Fibroblast of skin of scalp (primary cell): ENCODE data around the gene KLK14. TPM values are rescaled to one million over a fixed set of nuclear protein-coding genes. Genes with fewer than 3 reads are reported as not detected.

ENCODE experiments used
- DNase-seq: peaks from one replicate; pipeline ENCODE4 v3.0.0-alpha.2; 2013
- polyA plus RNA-seq, 2 experiments: library from polyadenylated mRNA; unstranded; fragments of 120-200 nt; gene quantifications; one replicate each; pipeline ENCODE4 v1.2.1, GENCODE V29; 2013; ENCODE audit not compliant: insufficient read length in 2 of 2

The KLK14 gene, protein sequence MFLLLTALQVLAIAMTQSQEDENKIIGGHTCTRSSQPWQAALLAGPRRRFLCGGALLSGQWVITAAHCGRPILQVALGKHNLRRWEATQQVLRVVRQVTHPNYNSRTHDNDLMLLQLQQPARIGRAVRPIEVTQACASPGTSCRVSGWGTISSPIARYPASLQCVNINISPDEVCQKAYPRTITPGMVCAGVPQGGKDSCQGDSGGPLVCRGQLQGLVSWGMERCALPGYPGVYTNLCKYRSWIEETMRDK
- polyA plus RNA-seq (2013, experiment 1 of 2; ENCODE audit: insufficient read length): 0.19 TPM
- not detected for polyA plus RNA-seq (2013, experiment 2 of 2; ENCODE audit: insufficient read length)

DNA sequence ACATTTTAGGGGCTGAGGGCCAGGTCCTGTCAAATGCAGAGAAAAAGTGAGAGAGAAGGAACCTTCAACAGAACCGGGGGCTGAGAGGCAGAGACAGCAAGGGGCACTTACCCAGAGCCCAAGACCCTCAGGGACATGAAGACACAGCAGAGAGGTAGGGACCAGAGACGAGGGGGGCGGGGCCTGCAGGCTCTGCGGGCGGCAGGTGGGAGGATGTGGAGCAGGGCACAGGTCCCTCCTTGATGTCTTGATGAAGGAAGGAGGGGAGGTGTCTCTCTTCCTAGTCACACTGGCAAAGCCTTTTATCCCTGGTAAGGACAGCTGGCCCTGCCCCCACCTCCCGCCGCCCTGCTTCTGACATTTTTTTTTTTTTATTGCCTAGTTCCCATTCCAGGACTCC lies at the start of gene KLK14:
TSS of gene KLK14 (minus strand) at position 277 of the 400 bp plus-strand sequence. CDS start at position 4, 273 bp downstream.
- no peak for DNase-seq

DNA sequence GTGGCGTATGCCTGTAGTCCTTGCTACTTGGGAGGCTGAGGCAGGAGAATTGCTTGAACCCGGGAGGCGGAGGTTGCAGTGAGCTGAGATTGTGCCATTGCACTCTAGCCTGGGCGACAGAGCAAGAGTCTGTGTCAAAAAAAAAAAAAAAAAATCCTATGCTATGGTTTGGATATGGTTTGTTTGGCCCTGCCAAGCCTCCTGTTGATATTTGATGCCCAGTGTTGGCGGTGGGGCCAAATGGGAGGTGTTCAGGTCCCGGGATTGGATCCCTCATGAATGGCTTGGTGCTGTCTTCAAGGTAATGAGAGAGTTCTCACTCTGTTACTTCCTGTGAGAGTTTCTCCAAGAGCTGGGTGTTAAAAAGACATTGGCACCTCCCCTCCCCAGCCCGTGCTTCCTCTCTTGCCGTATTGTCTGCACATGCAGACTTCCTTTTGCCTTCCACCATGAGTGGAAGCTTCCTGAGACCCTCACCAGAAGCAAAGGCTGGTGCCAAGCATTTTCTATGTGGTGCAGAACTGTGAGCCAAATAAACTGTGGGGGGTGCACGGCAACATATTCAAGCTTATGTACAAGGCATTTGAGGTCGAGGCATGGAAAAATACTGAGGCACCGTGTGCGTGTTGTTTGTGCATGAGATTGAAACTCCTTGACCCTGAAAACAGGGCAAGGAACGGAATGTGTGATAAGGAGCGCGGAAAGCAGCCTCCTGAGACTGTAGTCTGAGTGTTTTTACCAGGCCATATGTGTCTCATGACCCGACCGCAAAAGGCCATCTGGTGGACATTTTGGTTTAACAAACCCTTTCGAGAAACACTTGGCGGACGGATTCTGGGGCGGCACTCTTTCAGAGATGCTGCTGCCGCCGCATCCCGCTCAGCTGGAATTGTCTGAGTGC lies 49.3 kb upstream of the KLK14 start:
- DNase-seq: peak; percentile 45

DNA sequence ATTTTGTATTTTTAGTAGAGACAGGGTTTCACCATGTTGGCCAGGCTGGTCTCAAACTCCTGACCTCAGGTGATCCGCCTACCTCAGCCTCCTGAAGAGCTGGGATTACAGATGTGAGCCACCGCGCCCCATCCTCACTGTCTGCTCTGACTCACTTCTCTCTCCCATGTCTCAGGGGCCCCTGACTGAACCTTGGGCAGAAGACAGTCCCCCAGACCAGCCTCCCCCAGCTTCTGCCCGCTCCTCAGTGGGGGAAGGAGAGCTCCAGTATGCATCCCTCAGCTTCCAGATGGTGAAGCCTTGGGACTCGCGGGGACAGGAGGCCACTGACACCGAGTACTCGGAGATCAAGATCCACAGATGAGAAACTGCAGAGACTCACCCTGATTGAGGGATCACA lies 47.0 kb upstream of the KLK14 start:
- no peak for DNase-seq

DNA sequence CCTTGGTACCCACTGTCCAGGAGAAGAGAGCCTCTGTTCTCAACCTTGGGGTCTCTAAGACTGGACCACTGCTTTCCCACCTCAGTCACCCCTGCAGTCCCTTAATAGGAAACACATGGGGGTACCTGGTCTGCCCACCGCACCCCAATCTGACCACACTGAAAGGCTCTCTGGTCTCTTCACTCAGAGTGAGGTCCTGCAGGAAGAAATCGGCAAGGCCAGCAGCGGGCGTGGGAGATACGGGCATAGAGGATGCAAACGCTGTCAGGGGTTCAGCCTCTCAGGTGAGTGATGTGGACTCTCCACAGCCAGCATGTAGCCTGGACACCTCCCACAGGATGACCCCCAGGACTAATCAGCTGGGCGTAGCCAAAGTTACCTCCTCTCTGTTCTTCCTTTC lies 45.5 kb upstream of the KLK14 start:
- DNase-seq: no peak

DNA sequence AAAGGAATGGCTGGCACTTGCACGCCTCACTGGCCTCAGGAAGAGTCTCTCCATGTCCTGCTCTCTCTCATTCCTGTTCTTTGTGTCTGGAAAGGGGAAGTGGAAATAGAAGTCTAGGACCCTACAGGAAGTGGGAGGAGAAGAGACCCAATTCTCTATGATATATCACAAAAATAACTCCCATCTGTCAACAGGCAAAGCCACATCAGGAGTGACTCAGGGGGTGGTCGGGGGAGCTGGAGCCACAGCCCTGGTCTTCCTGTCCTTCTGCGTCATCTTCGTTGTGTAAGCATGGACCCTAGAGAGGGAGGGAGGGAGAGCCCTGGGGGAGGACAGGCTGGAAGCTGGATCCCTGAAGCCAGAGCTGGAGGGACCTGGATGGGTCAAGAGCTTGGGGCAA lies 45.1 kb upstream of the KLK14 start:
- DNase-seq: peak; percentile 49

DNA sequence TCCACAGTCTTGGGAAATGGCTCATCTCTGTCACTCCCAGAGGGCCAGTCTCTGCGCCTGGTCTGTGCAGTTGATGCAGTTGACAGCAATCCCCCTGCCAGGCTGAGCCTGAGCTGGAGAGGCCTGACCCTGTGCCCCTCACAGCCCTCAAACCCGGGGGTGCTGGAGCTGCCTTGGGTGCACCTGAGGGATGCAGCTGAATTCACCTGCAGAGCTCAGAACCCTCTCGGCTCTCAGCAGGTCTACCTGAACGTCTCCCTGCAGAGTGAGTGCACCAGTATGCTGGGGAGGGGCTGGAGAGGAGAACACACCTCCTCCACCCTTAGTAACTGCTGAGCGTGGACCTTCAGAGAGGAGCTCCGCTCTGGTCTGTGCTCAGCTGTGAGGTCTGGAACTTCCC lies 44.3 kb upstream of the KLK14 start:
- no peak for DNase-seq

DNA sequence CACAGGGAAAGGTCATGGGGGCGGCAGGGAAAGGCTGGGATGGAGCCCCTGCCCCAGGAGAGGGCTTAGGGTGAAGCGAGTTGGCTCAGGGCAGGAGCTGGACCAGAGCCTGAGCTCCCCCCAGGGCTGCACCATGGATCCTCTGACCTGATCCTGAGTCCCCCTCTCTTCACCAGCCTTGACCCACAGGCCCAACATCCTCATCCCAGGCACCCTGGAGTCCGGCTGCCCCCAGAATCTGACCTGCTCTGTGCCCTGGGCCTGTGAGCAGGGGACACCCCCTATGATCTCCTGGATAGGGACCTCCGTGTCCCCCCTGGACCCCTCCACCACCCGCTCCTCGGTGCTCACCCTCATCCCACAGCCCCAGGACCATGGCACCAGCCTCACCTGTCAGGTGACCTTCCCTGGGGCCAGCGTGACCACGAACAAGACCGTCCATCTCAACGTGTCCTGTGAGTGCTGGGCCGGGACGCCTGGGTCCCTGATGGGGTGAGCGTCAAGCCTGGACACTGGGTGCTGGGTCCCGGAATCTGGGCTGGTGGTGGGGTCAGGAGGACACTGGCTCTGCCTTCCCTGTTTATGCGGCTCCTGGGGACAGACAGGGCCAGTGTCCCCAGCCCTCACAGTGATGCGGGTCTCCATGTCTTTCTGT lies 42.9 kb upstream of the KLK14 start:
- no peak for DNase-seq

DNA sequence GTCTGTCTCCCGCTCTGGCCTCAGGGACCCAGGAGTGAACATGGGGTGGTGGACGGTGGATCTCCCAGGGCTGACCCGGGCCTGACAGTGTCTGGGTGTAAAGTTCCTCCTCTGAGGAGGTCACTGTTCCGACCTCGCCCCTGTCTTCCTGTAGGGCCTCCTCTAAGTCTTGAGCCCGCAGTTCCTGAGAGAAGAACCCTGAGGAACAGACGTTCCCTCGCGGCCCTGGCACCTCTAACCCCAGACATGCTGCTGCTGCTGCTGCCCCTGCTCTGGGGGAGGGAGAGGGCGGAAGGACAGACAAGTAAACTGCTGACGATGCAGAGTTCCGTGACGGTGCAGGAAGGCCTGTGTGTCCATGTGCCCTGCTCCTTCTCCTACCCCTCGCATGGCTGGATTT lies 42.0 kb upstream of the KLK14 start, which contains the start of gene SIGLEC9:
TSS of gene SIGLEC9 (plus strand) at position 178 of the 400 bp plus-strand sequence. CDS start at position 247, 69 bp downstream.
- no peak for DNase-seq

DNA sequence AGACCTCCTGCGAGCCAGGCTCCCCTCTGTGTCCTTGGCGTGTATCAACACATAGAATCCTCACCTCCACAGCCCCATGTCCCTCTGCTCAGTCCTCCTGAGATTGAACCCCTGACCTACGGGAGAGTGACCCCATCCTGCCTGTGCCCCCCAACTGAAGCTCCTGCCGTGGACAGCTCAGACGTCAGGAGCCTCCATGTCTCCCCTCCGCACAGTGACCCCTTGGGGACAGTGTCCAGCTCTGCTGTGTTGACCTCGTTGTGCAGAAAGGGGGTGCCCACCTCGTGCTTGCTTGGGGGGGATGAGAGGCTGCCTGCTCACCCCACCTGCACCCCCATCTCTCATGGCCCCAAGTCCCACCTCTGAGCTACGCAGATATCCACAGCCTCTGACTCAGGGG lies 41.5 kb upstream of the KLK14 start:
- DNase-seq: no peak

DNA sequence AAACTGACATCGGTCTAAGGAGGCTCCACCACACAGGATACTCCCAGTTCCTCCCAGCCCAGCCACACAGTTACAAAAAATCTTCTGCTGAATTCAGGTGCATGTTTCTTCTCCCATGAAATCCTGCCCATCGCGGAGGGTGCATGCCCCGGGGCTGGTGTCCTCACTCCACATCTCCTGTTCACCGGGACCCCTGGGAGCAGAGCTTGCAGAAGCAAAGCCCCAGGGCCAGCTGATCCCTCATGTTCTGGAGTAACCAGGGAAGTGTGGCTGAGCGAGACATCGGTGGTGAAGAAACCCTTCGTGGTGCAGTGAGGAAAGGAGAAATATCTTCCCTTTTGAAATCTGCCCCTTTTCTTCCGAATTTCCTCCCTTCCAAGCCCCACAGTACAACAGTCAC lies 41.1 kb upstream of the KLK14 start:
- DNase-seq: no peak

DNA sequence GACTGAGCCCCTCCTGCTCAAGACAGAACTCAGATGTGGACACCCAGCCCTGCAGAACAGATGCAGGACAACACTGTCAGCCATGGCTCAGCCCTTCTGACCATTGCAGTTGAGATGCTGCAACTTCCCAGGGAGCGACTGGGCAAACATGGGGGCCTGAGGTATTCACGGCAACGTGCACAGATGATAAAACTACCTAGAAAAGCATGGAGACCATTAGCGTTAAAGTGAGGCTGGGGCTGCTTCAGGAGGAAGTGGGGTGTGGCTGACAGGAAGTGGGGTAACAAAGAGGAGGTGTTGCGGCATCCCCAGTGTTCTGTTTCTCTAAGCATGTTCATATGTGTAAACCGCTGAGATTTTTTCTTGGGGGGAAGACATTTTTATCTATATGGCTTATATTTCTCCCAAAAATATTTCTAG lies 40.7 kb upstream of the KLK14 start:
- no peak for DNase-seq

DNA sequence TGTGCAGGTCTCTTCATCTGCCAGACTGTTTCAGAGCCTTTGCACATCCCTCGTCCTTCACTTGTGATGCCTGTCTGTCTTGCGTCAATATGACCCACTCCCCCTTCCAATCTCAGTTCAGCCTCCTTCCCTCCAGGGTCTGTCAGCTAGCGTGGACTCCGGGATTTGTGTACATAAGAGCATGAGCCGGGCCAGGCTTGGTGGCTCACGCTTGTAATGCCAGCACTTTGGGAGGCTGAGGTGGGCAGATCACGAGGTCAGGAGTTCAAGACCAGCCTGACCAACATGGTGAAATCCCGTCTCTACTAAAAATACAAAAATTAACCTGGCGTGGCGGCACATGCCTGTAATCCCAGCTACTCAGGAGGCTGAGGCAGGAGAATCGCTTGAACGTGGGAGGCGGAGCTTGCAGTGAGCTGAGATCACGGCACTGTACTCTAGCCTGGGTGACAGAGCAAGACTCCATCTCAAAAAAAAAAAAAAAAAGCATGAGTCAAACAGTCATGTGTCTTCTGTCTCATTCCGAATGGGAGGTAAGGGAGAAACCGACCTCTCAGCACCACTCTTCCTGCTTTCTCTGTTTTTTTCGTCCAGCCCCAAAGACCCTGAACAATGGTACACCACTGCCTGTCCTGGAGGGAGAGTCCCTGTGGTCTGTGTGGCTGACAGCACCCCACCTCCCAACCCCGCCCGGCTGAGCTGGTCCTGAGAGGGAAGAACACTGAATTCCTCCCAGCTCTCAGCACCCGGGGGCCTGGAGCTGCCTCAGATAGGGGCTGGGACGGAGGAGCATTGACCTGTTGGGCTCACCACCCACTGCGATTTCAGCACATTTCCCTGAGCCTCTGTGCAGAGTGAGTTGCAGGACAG lies 39.7 kb upstream of the KLK14 start:
- no peak for DNase-seq

DNA sequence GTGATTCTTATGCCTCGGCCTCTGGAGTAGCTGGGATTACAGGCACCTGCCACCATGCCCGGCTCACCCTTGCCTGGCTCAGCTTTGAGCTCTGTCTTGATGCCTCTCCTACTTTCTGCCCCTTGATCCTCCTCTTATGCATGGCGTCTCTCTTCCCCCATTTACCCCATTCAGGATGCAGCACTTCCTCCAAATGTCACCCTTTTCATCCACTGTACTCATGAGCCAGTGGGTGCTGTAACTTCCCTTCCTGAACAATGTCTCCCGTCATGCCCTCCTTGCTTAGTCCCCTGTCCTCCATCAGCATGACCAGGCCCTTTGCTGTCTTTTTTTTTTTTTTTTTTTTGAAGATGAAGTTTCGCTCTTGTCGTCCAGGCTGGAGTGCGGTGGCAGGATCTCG lies 38.6 kb upstream of the KLK14 start:
- no peak for DNase-seq

DNA sequence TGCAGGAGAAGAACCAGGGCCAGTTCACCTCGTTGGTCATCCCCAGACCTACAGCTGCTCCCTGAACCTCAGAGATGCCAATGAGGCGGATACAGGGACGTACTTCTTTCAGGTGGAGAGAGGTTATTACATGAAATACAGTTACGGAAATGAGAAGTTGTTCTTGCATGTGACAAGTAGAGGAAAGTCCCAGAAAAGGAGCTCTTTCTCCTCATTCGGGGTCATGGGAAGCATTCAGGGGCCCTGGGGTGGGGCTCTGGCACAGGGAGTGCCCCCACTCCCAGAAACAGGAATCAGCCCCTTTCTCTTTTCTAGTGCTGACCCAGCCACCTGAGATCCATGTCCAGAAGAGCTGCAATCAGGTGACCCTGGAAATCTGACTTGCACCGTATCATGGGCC lies 37.5 kb upstream of the KLK14 start:
- DNase-seq: no peak

DNA sequence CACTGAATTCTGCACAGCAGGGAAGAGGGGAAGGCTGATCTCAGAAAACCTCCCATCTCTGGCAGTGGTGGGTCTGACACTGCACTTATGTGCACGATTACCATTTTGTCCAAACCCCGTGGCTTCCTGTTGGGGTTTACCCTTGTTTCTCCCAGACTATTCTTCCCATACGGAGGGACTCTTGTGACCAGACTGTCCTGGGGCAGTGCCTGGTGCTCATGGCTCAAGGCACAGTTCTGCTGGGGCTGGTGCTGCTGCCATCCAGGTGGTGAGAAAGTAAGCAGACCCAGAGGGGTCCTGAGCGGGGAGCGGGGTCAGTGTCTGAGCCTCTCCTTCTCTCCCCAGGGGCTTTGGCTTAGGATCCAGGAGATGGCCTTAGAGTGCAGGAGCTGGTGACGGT lies 36.9 kb upstream of the KLK14 start:
- DNase-seq: no peak

DNA sequence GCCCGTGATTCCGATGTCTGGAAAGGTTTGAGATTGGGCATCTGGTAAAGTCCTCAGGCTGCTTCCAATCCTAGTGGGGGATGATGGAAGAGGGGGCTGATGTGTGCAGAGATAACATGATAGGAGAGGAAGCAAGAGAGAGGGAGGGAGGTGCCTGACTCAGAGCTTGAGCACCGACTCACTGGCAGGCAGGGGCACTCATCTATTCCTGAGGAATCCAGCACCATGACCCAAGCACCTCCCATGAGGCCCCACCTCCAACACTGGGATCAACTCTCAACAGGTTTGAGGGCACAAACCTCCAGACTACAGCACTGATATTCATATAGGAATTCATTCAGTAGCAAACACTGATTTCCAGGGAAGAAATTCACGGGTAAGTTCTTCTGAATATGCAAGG lies 36.4 kb upstream of the KLK14 start:
- DNase-seq: no peak

DNA sequence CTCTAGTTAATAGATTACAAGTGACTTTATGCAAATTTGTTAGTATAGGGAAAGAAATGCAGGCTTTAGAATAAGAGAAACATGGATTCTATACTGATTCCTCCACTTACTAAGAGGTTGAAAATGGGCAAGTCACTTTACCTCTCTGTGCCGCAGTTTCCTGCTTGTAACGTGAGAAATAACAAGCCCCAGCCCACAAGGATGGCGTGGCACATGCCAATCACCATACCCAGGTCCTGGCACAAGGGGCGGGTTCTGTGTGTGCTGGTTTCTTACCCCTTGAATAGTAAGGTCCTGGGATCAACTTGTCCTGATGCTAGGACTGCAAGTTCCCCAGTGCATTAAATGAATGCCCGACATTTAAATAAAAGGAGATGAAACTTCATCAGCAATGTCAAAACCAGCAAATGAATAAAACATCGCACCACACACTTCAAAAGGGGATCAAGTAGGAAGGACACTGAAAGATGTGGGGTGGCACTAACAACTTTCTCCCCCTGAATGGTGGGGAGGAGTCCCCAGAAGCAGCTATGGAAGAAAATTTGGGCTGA lies 34.1 kb upstream of the KLK14 start:
- DNase-seq: no peak

DNA sequence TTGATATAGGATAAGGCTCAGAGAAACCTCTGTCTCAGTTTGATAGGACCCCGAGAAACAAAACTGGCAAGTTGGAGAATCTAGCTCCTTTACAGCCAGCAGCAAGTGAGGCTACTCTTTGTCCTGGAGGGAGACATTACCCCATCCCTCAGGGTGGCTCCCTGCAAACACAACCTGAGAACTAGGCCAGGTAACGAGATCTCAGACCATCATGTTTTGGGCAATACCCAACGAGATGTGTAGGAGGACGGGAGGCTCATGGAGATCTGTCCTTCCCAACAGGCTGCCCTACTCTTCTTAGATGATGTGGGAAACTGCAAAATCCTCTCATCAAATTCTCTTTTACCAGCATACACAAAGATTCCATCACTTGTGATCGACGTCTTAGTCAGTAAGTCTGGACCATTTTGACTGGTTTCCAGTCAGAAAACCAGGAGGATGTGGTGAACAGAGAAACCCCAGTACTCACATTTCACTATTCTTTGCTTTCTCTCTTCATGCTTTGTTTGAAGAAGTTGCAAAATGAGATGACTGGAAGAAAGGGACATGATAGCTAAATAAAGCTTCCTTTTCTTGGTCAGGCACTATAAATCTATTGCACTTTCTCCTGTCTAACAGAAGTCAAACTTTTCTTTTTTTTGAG lies 31.5 kb upstream of the KLK14 start:
- DNase-seq: no peak

DNA sequence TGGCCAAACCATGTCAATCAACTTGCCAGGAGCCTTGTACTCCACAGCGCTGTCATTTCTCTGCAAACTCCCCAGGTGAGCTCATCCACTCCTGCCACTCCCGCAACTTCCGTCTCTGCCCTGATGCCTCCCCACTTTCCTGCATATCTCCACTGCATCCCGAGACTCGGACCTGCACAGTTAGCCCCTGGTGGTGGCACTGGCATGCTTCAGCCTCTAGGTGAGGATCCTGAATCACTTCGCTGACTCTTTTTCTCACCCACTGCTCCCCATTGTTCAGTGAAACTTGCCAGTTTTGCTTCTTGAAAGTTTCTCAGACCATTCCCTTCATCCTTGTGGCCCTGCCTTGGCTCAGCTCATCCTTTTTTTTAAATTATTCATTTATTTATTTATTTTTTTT lies 28.9 kb upstream of the KLK14 start:
- DNase-seq: no peak

DNA sequence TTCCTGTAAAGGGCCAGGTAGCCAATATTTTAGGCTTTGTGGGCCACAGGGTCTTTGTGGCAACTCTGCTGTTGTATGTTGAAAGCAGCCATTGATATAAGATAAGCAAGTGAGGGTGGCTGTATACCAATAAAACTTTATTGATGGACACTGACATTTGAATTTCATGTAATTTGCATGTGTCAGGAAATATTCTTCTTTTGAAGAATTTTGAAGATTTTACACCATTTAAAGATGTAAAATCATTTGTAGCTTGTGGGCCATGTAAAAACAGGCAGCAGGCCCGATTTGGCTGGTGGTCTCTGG lies 27.9 kb upstream of the KLK14 start:
- no peak for DNase-seq

DNA sequence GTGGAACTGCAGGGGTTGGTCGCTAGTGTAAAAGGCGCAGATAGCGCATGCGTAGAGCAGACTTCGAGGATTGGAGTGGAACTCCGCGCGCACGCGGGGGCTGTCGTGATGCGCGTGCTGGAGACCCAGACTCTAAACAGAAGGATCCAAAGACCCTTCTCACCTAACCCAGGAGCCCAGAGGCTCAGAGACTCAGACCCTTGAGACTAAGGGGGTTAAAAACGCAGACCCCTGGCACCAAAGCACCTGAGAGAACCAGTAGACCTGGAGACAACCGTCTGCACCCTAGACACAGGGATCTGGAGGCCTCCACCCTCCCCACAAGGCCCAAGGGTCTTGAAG lies 26.1 kb upstream of the KLK14 start:
- no peak for DNase-seq
